Neural cell (in vitro differentiated cells): Measurements from ENCODE around the gene ZNF524.

Experiments used
- EP300 ChIP-seq: fragments of 450-650 bp; conservative IDR thresholded peaks from 2 replicates; pipeline ENCODE4 v1.6.1; 2014; ENCODE audit warnings: antibody characterized with exemption, mild to moderate bottlenecking, moderate library complexity; ENCODE audit not compliant: poor library complexity, severe bottlenecking
- EZH2 ChIP-seq: fragments of 200-600, 300-800 bp; shearing (Covaris generic), sonication (generic); IDR thresholded peaks from 2 replicates; pipeline ENCODE4 v1.6.1; 2014; ENCODE audit warnings: antibody characterized with exemption, low read length, borderline replicate concordance, mild to moderate bottlenecking; ENCODE audit not compliant: insufficient read depth, poor library complexity, severe bottlenecking
- MXI1 ChIP-seq: fragments of 450-650 bp; conservative IDR thresholded peaks from 2 replicates; pipeline ENCODE4 v1.6.1; 2014; ENCODE audit warnings: antibody characterized with exemption, mild to moderate bottlenecking; ENCODE audit not compliant: poor library complexity, severe bottlenecking
- POLR2AphosphoS5 ChIP-seq: IDR thresholded peaks from 2 replicates; pipeline ENCODE4 v1.6.1; 2012
- RAD21 ChIP-seq: fragments of 450-650 bp; conservative IDR thresholded peaks from 2 replicates; pipeline ENCODE4 v1.6.1; 2014; ENCODE audit warnings: antibody characterized with exemption, mild to moderate bottlenecking, moderate library complexity
- TAF1 ChIP-seq: IDR thresholded peaks from 2 replicates; pipeline ENCODE4 v1.6.1; 2012; ENCODE audit warnings: low read depth
- TF ChIP-seq, protein P1 (sequence below): fragments of 450-650 bp; IDR thresholded peaks from 2 replicates; pipeline ENCODE4 v1.5.1; 2014; ENCODE audit warnings: antibody characterized with exemption, mild to moderate bottlenecking, moderate library complexity; ENCODE audit not compliant: poor library complexity, severe bottlenecking
- TF ChIP-seq, protein P2 (sequence below): IDR thresholded peaks from 2 replicates; pipeline ENCODE4 v1.6.1; 2012; ENCODE audit warnings: borderline replicate concordance

DNA sequence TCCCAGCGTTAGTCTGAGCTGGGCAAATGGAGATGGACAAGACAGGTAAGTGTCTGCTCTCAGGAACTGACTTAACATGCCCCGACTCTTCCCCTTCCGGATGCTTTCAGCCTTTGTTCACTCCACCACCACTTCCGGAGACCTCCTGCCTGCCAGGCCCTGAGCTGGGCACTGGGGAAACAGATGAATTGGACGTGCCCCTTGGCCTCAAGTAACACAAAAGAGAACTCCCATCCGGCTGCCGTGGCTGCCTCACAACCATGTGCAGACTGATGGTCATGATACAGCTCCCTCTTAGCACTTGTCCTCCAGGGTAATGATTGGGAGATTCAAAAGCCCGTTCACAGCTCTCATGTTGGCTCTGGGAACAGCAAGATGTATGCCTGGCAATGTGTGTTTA lies 17.3 kb downstream of the ZNF524 start:
- TF ChIP-seq, protein P1, sequence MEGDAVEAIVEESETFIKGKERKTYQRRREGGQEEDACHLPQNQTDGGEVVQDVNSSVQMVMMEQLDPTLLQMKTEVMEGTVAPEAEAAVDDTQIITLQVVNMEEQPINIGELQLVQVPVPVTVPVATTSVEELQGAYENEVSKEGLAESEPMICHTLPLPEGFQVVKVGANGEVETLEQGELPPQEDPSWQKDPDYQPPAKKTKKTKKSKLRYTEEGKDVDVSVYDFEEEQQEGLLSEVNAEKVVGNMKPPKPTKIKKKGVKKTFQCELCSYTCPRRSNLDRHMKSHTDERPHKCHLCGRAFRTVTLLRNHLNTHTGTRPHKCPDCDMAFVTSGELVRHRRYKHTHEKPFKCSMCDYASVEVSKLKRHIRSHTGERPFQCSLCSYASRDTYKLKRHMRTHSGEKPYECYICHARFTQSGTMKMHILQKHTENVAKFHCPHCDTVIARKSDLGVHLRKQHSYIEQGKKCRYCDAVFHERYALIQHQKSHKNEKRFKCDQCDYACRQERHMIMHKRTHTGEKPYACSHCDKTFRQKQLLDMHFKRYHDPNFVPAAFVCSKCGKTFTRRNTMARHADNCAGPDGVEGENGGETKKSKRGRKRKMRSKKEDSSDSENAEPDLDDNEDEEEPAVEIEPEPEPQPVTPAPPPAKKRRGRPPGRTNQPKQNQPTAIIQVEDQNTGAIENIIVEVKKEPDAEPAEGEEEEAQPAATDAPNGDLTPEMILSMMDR: no peak
- TF ChIP-seq POLR2AphosphoS5 (no peak), EP300 (no peak), TAF1 (no peak), MXI1 (no peak), RAD21 (no peak), EZH2 (no peak)
- TF ChIP-seq, protein P2, sequence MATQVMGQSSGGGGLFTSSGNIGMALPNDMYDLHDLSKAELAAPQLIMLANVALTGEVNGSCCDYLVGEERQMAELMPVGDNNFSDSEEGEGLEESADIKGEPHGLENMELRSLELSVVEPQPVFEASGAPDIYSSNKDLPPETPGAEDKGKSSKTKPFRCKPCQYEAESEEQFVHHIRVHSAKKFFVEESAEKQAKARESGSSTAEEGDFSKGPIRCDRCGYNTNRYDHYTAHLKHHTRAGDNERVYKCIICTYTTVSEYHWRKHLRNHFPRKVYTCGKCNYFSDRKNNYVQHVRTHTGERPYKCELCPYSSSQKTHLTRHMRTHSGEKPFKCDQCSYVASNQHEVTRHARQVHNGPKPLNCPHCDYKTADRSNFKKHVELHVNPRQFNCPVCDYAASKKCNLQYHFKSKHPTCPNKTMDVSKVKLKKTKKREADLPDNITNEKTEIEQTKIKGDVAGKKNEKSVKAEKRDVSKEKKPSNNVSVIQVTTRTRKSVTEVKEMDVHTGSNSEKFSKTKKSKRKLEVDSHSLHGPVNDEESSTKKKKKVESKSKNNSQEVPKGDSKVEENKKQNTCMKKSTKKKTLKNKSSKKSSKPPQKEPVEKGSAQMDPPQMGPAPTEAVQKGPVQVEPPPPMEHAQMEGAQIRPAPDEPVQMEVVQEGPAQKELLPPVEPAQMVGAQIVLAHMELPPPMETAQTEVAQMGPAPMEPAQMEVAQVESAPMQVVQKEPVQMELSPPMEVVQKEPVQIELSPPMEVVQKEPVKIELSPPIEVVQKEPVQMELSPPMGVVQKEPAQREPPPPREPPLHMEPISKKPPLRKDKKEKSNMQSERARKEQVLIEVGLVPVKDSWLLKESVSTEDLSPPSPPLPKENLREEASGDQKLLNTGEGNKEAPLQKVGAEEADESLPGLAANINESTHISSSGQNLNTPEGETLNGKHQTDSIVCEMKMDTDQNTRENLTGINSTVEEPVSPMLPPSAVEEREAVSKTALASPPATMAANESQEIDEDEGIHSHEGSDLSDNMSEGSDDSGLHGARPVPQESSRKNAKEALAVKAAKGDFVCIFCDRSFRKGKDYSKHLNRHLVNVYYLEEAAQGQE: no peak
